ENCODE data around the gene TRPV6. TPM values are rescaled to one million over a fixed set of nuclear protein-coding genes. Genes with fewer than 3 reads are reported as not detected.

TRPV6 gene
- total RNA-seq, result not detected in 2 replicates

GRCh38 chr7:142885311-142886230 is at the start of gene TRPV6:
TRPV6 (minus strand) TSS chr7:142885745.

DNA sequence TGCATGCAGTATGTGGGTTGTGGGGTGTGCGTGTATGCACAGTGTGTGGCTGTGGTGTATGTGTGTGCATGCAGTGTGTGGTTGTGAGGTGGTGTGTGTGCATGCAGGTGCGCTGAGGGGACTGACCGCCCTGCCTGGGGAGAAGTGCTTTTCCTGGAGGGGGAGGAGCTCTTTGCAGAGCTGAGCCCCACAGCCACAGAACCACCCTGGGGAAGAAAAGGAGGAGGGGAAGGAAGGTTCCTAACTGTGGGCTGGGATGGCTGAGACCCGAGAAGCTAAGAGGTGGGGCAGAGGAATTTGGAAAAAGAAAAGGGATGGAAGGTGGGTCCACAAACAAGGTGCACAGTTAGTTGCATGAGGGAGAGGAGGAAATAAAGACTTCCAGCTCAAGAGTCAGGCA is 48.1 kb upstream of the TRPV6 start, which contains the start of gene TRPV5:
Gene TRPV5, minus strand, starts transcription at position 123 of the 400 bp plus-strand sequence. CDS start 287 bp downstream, outside the sequence.

GRCh38 chr7:142854372-142855113 is 31.0 kb downstream of the TRPV6 start, which contains the start of gene EPHB6:
EPHB6 (plus strand) TSS chr7:142855076; CDS start chr7:142863228, 8,152 bp downstream.

Other genes starting within 250 kb of the TRPV6 start
- not detected in 2 replicates for gene PRSS1, start 136.3 kb downstream of the TRPV6 start, total RNA-seq
- gene PRSS2, start 114.8 kb downstream of the TRPV6 start, total RNA-seq, result not detected in 2 replicates
- 1.7 and 18.4 TPM in 2 replicates for gene EPHB6, start 30.7 kb downstream of the TRPV6 start, total RNA-seq
- not detected in 2 replicates for gene TRPV5, start 48.0 kb upstream of the TRPV6 start, total RNA-seq
- not detected in 2 replicates for gene LLCFC1, start 53.7 kb upstream of the TRPV6 start, total RNA-seq
- 0.13 TPM in 1 of 2 replicates, not detected in the other for gene KEL, start 76.6 kb upstream of the TRPV6 start, total RNA-seq
- gene OR9A2, start 141.4 kb upstream of the TRPV6 start, total RNA-seq, result 0.13 TPM in 1 of 2 replicates, not detected in the other
- gene OR6V1, start 166.6 kb upstream of the TRPV6 start, total RNA-seq, result not detected in 2 replicates
- not detected in 2 replicates for gene PIP, start 246.3 kb upstream of the TRPV6 start, total RNA-seq

Data from smooth muscle cell of the pulmonary artery (primary cell).